ENCODE results near the gene TMEM92. TPM values are rescaled to one million over a fixed set of nuclear protein-coding genes. Genes with fewer than 3 reads are reported as not detected.
"Not testable (repeated sequence)": the region's sequence is repeated elsewhere in the genome, so short reads cannot be mapped to it uniquely, and the experiment has no call there.

TMEM92 gene
- total RNA-seq, 1 donor from 2014 or later, result not detected

GRCh38 chr17:50300824-50301223 is 26.6 kb downstream of the TMEM92 start:
- not testable (repeated sequence) for DNase-seq (ENCODE audit: low read depth in 2 of 2)

DNA sequence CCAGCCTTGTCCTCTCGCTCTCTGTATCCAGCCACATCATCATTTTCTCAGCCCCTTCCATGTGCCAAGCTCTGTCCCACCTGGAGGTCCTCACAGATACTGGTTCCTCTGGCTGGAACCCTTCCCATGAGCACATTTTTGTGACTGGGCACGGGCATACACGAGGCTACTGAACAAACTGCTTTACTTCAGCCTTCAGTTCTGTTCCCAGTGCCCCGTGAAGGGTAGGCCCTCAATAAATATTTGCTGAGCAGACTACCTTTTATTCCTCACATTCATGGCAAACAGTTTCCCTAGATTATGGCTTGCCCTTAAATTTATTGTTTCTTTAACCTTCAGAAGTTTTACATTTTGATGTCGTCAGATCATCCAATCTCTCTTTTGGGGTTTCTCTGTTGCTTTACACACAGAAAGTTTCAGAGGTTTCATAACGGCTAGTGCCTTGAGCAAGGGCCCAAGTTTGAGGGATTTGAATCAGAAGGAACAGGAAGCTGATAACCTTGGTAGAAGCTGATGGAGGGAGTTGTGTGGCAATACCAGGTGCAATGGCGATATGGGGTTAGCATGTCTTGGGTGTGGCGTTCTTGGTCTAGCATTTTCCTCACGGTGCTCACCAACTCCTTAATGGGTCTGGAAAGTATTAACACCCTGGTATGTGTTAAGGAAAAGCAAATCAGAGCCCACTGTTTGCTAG is 27.8 kb downstream of the TMEM92 start:
- no peak for DNase-seq (ENCODE audit: low read depth in 2 of 2)

- no peak for DNase-seq (ENCODE audit: low read depth in 2 of 2)
These were observed 28.8 kb downstream of the TMEM92 start for GRCh38 chr17:50303051-50303450.

DNA sequence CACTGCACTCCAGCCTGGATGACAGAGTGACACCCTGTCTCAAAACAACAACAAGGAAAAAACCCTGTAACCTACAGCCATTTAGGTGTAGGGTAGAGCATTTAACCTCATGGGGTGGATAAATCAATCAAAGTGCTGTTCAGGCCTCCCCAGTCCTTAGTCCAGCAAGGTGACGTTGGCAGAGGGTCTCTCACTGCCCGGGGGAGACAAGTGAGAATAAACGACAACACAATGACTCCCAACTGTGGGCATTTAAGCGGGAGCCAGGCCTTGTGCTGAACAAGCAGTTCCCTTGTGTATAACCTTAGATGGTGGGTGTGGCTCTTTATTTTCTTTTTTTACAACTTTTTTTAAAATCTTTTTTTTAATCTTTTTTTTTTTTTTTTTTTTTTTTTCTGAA is 29.3 kb downstream of the TMEM92 start:
- no peak for DNase-seq (ENCODE audit: low read depth in 2 of 2)

DNA sequence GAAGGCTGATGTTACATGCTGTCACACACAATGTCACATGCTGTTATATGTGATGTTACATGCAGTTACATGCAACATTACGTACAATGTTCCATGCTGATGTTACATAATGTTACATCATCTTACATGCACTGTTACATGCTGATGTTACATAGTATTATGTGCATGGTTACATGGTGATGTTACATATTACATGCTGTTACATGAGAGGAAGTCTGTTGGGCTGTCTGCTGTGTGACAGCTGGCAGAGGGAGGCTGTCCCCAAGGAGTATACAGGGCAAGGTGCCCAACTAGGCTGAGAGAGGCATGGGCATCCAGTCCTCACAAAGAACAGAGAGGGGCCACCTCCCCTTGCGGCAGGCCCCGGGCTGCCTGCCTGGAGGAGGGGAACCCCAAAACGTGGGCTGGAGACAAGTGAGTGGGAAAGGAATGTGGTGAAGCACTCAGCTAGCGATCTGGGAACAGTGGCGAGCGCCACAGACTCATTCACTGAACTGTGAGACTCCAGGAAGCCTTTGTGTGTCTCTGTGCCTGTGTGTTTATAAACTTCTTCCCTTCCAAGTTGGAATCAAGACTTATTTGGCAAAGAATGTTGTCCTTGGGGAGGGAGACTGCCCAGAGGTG is 30.6 kb downstream of the TMEM92 start:
- peak in 1 of 2 donors; percentile 36 for DNase-seq (ENCODE audit: low read depth in 2 of 2)

DNA sequence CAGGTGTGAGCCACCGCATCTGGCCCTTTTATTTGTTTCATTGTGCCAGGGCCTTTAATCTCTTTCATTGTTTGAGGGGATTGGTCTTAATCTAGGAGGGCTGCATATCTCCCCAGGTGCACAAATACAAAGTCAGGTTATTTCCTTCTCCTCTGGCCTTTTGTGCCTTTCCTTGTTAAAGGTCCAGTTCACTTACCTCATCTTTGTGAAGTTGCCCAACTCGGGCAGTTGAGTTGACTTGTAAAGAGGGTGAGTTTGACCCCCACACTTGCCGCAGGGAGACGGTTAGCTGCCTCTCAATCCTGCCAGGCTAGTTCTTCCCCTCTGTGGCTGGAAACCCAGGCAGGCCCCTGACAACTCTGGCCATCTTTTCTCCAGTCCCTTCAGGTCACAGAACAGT is 33.4 kb downstream of the TMEM92 start:
- DNase-seq (ENCODE audit: low read depth in 2 of 2), result no peak

- DNase-seq (ENCODE audit: low read depth in 2 of 2), result no peak
These were observed 34.4 kb downstream of the TMEM92 start for GRCh38 chr17:50308666-50309065.

GRCh38 chr17:50310455-50311111 is 36.3 kb downstream of the TMEM92 start:
- DNase-seq (ENCODE audit: low read depth in 2 of 2), result no peak

DNA sequence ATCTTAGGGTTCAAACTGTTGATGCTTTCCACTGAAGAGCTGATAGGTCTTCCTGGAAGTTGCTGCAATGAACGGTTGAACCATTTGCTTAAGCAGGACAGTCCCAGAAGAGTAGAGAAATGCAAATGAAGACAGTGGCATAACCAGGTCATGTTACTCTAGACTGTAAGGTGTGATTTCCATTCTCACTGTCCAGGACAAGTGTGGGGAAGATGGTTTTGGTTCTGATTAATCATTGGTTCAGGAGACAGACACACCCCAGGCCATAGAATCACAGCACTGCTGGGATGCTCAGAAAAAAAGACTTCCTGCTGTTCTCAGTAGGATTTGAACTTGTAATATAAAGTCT is 36.8 kb downstream of the TMEM92 start:
- DNase-seq (ENCODE audit: low read depth in 2 of 2), result no peak

- DNase-seq (ENCODE audit: low read depth in 2 of 2), result no peak
These were observed 37.2 kb downstream of the TMEM92 start for GRCh38 chr17:50311483-50311882.

- no peak for DNase-seq (ENCODE audit: low read depth in 2 of 2)
These were observed 38.0 kb downstream of the TMEM92 start for GRCh38 chr17:50312308-50312707.

- DNase-seq (ENCODE audit: low read depth in 2 of 2), result no peak
These were observed 40.3 kb downstream of the TMEM92 start for GRCh38 chr17:50314456-50315011.

DNA sequence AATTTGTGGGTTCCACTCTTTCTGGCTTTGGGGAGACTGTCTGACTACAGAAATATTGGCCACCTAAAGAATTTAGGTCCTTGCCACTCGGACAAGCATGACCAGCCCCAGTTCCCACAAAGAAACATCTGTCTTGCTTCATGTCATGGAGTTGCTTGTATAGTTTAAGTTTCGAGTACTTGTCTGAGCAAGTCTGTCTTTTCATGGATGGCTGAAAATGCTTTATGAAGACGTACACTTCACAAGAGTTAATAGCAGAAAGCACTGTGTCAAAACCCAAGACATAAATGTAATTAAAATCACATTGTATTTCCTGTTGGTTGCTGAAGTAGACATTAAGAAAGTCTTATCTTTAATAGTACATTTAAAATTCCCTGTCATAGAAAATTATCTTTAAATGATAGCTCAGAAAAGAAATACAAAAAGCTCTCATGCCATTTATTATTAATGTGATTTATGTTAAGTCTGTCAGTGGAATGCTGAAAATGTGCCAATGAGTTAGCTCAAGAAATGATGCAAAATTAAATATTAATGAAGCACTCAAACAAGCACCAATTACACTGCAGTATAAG is 41.8 kb downstream of the TMEM92 start:
- no peak for DNase-seq (ENCODE audit: low read depth in 2 of 2)

DNA sequence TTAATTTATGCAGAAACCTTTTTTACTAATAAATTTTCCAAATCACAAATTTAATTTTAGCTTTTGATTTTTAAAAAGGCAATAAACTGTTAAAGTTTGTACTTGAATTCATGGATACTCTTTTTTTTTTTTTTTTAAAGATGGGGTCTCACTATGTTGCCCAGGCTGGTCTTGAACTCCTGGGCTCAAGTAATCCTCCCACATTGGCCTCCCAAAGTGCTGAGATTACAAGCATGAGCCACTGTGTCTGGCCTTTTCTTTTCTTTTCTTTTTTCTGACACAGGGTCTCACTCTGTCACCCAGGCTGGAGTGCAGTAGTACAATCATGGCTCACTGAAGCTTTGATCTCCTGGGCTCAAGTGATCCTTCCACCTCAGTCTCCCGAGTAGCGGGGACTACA is 42.4 kb downstream of the TMEM92 start:
- DNase-seq (ENCODE audit: low read depth in 2 of 2), result not testable (repeated sequence)

DNA sequence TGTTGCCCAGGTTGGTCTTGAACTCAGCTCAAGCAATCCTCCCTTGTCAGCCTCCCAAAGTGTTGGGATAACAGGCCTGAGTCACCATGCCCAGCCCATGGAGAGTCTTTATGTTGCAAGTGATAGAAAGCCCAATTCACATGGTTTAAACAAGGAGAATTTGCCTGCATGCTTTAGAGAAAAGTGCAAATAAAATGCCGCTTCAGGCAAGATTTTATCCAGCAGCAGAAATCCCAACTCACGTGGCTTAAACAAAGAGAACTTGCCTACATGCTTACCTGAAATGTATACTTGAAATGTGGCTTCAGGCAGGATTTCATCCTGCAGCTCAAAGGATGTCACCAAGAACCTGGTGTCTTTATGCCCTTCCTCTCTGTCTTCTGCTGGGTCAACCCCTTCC is 42.9 kb downstream of the TMEM92 start:
- no peak for DNase-seq (ENCODE audit: low read depth in 2 of 2)

- DNase-seq (ENCODE audit: low read depth in 2 of 2), result no peak
These were observed 44.4 kb downstream of the TMEM92 start for GRCh38 chr17:50318501-50319285.

DNA sequence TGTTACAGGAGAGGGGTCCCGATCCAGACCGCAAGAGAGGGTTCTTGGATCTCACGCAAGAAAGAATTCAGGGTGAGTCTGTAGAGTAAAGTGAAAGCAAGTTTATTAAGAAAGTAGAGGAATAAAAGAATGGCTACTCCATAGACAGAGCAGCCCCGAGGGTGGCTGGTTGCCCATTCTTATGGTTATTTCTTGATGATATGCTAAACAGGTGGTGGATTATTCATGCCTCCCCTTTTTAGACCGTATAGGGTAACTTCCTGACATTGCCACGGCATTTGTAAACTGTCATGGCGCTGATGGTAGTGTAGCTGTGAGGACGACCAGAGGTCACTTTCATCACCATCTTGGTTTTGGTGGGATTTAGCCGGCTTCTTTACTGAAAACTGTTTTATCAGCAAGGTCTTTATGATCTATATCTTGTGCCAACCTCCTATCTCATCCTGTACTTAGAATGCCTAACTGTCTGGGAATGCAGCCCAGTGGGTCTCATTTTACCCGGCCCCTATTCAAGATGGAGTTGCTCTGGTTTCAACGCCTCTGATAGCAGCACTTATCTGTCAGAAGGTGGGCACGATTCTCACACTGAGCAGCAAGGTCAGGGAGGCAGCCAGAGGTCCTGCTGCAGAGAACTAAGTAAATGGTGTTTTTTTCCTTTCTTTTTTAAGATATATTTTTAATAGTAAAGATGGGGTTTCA is 45.2 kb downstream of the TMEM92 start:
- DNase-seq (ENCODE audit: low read depth in 2 of 2), result no peak

- DNase-seq (ENCODE audit: low read depth in 2 of 2), result no peak
These were observed 48.0 kb downstream of the TMEM92 start for GRCh38 chr17:50322271-50322670.

- DNase-seq (ENCODE audit: low read depth in 2 of 2), result no peak
These were observed 48.8 kb downstream of the TMEM92 start for GRCh38 chr17:50323060-50323459.

GRCh38 chr17:50325906-50326305 is 51.6 kb downstream of the TMEM92 start:
- no peak for DNase-seq (ENCODE audit: low read depth in 2 of 2)

GRCh38 chr17:50326831-50327364 is 52.6 kb downstream of the TMEM92 start:
- no peak for DNase-seq (ENCODE audit: low read depth in 2 of 2)

Data from lung microvascular endothelial cell (primary cell).